Transverse colon (tissue), 3 donors: ENCODE results near the gene ATP9A.
"Not testable (repeated sequence)": the region's sequence is repeated elsewhere in the genome, so short reads cannot be mapped to it uniquely, and the experiment has no call there.

Source experiments
- EP300 ChIP-seq: sonication (generic); formaldehyde crosslinking; IDR thresholded peaks from one replicate; pipeline ENCODE4 v1.6.1; 2017; ENCODE audit warnings: antibody characterized with exemption, low read depth
- POLR2A ChIP-seq: fragments of 450-650 bp; IDR thresholded peaks from one replicate; pipeline ENCODE4 v1.6.1; 2016; ENCODE audit warnings: antibody characterized with exemption, mild to moderate bottlenecking, moderate library complexity
- TF ChIP-seq, protein P1 (sequence below), 5 experiments: fragments of 200-600 bp in 3 of 5; fragments of 450-650 bp in 2 of 5; sonication (generic) in 3 of 5; IDR thresholded peaks; 1 replicate in 2 of 5; 2 replicates in 3 of 5; pipeline ENCODE4 v1.5.1; 2016 to 2017; ENCODE audit warnings: antibody characterized with exemption in 5 of 5, inconsistent platforms in 3 of 5, mild to moderate bottlenecking in 2 of 5, moderate library complexity in 1 of 5

DNA sequence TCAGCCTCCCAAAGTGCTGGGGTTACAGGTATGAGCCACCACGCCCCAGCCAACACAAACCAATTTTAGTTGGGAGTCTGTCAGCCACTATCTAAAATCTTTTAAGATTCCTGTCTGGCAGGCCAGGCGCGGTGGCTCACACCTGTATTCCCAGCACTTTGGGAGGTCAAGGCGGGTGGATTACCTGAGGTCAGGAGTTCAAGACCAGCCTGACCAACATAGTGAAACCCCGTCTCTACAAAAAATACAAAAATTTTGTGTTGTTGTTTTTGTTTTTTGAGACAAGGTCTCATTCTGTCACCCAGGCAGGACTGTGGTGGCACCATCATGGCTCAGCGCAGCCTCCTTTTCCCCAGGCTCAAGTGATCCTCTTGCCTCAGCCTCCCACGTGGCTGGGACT is 27.9 kb downstream of the ATP9A start:
- TF ChIP-seq, protein P1, sequence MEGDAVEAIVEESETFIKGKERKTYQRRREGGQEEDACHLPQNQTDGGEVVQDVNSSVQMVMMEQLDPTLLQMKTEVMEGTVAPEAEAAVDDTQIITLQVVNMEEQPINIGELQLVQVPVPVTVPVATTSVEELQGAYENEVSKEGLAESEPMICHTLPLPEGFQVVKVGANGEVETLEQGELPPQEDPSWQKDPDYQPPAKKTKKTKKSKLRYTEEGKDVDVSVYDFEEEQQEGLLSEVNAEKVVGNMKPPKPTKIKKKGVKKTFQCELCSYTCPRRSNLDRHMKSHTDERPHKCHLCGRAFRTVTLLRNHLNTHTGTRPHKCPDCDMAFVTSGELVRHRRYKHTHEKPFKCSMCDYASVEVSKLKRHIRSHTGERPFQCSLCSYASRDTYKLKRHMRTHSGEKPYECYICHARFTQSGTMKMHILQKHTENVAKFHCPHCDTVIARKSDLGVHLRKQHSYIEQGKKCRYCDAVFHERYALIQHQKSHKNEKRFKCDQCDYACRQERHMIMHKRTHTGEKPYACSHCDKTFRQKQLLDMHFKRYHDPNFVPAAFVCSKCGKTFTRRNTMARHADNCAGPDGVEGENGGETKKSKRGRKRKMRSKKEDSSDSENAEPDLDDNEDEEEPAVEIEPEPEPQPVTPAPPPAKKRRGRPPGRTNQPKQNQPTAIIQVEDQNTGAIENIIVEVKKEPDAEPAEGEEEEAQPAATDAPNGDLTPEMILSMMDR (IDR thresholded peaks at IDR 0.05) = not testable (repeated sequence)
- not testable (repeated sequence) for TF ChIP-seq EP300, POLR2A
